Testis (tissue), 2 donors: Measurements from ENCODE around the gene GRIP2.

ENCODE experiments used
- POLR2A ChIP-seq: fragments of 450-650 bp; IDR thresholded peaks from one replicate; pipeline ENCODE4 v1.6.1; 2017; ENCODE audit warnings: antibody characterized with exemption, mild to moderate bottlenecking, moderate library complexity
- TF ChIP-seq, protein P1 (sequence below), 3 experiments: fragments of 450-650 bp in 2 of 3; fragments of 200-600 bp in 1 of 3; sonication (generic) in 1 of 3; IDR thresholded peaks; one replicate each; pipeline ENCODE4 v1.5.1; 2016 to 2019; ENCODE audit warnings: antibody characterized with exemption in 3 of 3, mild to moderate bottlenecking in 2 of 3, moderate library complexity in 1 of 3

DNA sequence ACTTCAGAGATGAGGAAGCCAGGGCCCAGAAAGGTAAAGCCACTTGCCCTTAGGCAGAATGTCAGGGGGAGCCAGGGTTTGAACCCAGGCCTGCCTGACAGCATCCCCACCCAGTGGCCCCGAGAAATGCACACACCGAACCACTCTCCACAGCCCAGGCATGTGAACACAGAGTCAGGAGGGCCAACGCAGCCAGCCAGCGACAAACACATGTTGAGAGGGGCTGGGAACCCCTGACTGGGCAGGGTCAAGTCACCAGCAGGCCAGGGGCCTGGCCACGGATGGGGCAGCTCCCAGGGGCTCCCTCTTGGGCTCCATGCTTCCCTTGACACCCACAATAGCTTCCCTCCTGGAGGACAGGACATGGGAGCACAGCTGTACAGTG is 5.1 kb upstream of the GRIP2 start:
- TF ChIP-seq, protein P1, sequence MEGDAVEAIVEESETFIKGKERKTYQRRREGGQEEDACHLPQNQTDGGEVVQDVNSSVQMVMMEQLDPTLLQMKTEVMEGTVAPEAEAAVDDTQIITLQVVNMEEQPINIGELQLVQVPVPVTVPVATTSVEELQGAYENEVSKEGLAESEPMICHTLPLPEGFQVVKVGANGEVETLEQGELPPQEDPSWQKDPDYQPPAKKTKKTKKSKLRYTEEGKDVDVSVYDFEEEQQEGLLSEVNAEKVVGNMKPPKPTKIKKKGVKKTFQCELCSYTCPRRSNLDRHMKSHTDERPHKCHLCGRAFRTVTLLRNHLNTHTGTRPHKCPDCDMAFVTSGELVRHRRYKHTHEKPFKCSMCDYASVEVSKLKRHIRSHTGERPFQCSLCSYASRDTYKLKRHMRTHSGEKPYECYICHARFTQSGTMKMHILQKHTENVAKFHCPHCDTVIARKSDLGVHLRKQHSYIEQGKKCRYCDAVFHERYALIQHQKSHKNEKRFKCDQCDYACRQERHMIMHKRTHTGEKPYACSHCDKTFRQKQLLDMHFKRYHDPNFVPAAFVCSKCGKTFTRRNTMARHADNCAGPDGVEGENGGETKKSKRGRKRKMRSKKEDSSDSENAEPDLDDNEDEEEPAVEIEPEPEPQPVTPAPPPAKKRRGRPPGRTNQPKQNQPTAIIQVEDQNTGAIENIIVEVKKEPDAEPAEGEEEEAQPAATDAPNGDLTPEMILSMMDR (IDR thresholded peaks at IDR 0.05): no peak
- TF ChIP-seq POLR2A: no peak
